ENCODE data around the gene STK39.
A peak's percentile ranks its signal among the peaks of the same experiment; 100 is the strongest.

Gene STK39

DNA sequence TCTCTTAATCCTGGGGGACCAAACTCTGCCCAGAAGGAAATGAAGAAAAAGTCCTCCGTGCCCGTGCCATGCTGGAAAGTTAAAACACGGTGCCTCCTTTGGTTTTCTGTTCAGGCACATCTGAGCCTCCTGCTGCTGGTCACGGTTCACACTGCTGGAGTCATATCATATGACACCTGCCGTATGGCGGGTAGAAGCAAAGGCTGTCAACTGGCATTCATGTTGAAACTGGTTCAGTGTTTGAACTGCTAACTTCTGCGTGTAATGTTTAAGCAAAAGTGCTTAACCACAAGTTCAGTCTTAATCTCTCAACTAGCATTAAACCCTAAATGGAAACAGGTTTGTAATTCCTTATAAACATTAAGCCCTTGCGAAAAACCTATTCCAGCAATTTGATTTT is 3.1 kb downstream of the STK39 start:
- DNase-seq (ENCODE audit: low read depth): peak; percentile 31
- TF ChIP-seq, protein P1, sequence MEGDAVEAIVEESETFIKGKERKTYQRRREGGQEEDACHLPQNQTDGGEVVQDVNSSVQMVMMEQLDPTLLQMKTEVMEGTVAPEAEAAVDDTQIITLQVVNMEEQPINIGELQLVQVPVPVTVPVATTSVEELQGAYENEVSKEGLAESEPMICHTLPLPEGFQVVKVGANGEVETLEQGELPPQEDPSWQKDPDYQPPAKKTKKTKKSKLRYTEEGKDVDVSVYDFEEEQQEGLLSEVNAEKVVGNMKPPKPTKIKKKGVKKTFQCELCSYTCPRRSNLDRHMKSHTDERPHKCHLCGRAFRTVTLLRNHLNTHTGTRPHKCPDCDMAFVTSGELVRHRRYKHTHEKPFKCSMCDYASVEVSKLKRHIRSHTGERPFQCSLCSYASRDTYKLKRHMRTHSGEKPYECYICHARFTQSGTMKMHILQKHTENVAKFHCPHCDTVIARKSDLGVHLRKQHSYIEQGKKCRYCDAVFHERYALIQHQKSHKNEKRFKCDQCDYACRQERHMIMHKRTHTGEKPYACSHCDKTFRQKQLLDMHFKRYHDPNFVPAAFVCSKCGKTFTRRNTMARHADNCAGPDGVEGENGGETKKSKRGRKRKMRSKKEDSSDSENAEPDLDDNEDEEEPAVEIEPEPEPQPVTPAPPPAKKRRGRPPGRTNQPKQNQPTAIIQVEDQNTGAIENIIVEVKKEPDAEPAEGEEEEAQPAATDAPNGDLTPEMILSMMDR (conservative IDR thresholded peaks at IDR 0.05; ENCODE audit: low read depth, low read length): no peak
- no peak overlapping the region for H3K4me3 ChIP-seq (ENCODE audit: low read depth, low read length)

DNA sequence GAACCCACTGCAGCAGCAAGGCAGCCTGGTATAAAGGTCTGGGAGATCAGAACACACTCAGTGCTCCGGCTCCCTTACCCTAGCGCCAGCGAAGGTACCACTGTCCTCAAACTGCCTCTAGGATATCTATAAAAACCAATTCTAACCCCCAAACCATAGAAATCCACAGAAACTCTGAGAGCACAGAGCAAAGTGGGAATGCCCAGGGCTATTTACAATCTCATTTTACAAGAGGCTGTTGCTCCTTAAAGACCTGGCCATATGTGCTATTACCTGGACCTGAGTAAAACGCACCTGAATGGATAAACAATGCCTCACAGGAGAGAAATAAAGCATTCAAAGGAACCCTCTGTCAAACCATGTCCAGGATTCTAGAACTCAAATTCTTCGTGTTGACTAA is 4.3 kb downstream of the STK39 start:
- no peak for DNase-seq (ENCODE audit: low read depth)
- H3K4me3 ChIP-seq (ENCODE audit: low read depth, low read length): no peak overlapping the region
- TF ChIP-seq, protein P1 (conservative IDR thresholded peaks at IDR 0.05; ENCODE audit: low read depth, low read length): no peak

DNA sequence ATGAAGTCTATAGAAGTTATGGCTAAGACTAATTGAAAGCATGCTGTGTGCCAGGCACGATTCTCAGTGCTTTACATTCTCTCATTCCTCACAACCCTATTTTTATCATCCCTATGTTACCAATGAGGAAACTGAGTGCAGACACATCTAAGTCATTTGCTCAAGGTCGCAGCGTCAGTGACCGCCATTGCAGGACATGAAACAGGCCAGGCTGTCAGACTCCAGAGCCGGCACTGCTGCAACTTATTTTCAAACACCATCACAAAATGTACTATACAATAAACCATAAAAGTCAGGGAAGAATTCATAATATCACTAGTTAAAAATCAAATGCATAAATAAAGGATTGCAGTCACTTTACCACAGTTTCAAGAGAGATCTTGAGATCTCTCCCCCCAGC is 5.6 kb downstream of the STK39 start:
- no peak overlapping the region for H3K4me3 ChIP-seq (ENCODE audit: low read depth, low read length)
- TF ChIP-seq, protein P1 (conservative IDR thresholded peaks at IDR 0.05; ENCODE audit: low read depth, low read length): no peak
- no peak for DNase-seq (ENCODE audit: low read depth)

DNA sequence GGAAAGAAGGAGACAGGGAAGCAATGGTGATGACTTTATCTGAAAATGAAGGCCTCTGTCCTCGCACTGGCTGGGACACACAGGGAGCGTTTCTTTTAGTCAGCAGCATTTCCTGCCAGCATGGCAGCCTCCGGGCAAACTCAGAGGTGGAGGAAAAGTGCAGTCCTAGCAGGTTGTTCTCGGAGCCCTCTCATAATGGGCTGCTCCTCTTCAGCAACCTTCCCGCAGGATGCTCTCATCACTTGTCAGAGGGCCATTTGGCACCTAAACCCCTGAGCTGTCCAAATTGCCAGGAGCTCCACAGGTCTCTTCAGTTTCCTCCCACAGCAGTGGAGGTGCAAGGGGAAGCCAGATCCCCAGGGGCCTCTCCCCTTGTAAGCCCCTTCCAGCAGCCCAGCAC is 6.2 kb downstream of the STK39 start:
- TF ChIP-seq, protein P1 (conservative IDR thresholded peaks at IDR 0.05; ENCODE audit: low read depth, low read length): no peak
- H3K4me3 ChIP-seq (ENCODE audit: low read depth, low read length): no peak overlapping the region
- no peak for DNase-seq (ENCODE audit: low read depth)

DNA sequence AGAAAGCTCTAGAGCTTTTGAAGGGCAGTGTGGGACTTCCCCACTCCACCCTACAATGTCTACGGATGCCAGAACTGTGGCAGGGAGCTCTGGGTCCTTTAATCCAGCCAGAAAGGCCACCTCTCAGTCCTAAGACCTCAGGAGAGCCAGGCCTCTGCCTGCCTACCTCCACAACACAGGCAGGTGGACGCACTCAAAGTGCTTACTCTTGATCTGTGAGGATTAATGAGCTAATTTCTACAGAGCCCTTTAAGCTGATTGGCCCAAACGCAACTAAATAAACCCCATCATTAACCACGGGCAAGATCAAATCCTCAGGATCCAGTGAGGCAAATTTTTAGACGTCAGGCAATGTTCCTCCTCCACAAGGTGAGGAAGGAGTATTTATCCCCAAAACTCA is 8.1 kb downstream of the STK39 start:
- DNase-seq (ENCODE audit: low read depth): no peak
- no peak overlapping the region for H3K4me3 ChIP-seq (ENCODE audit: low read depth, low read length)
- TF ChIP-seq, protein P1 (conservative IDR thresholded peaks at IDR 0.05; ENCODE audit: low read depth, low read length): no peak

DNA sequence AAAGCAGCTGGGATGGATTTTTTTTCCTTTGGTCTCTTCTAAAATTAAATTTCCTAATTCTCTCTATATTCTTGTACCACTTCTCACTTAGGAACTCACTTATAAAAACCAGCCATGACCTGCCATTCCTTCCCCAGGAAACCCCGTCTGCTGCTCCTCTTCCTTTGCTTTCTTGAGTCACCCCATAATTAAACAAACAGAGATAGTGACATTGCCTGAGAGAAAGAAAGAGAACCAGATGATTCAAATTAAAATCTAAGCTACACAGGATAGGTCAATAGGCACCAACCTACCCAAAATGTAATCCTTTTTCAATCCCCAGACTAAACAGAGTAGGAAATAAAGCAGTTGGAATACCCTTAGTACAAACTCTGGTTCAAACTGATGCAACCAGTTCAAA is 9.7 kb downstream of the STK39 start:
- DNase-seq (ENCODE audit: low read depth): no peak
- TF ChIP-seq, protein P1 (conservative IDR thresholded peaks at IDR 0.05; ENCODE audit: low read depth, low read length): no peak
- H3K4me3 ChIP-seq (ENCODE audit: low read depth, low read length): no peak overlapping the region

DNA sequence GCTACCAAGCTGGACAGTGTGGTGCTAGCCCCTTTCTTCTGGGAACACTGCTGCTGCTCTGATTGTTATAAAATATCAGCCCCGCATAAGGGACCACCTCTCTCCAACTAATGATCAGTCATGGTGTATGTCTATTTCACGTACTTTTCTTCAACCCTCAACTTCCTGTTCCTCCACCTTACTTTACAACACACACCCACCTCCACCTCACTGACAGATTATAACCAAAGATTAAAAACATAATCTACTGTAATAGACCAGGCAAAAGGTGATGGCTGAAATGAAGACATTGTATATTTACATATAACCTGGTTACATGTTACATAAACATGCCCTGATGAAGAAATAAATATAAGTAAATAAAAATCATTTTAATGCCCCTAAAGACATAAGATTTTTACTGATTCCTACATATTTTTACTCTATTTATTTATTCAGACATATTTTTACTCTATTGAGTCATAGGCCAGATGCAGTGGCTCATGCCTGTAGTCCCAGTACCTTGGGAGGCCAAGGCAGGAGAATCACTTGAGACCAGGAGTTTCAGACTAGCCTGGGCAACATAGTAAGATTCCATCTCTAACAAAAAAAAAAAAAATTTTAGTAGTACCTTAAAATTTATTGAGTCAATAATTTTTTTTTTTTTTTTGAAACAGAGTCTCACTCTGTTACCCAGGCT is 12.8 kb downstream of the STK39 start:
- DNase-seq (ENCODE audit: low read depth): no peak
- H3K4me3 ChIP-seq (ENCODE audit: low read depth, low read length): no peak overlapping the region
- TF ChIP-seq, protein P1 (conservative IDR thresholded peaks at IDR 0.05; ENCODE audit: low read depth, low read length): no peak
